ENCODE data around the gene AACS.
"Not testable (repeated sequence)": the region's sequence is repeated elsewhere in the genome, so short reads cannot be mapped to it uniquely, and the experiment has no call there.

AACS gene

GRCh38 chr12:125065021-125065918 is at the start of gene AACS:
Gene AACS, plus strand, starts transcription at chr12:125065435. Its CDS starts 150 bp downstream, at chr12:125065585.
- DNase-seq (ENCODE audit: low spot score), result peak; percentile 57

- DNase-seq (ENCODE audit: low spot score), result no peak
Observed at GRCh38 chr12:125015680-125016310, 49.4 kb upstream of the AACS start.

- DNase-seq (ENCODE audit: low spot score), result no peak
Observed at GRCh38 chr12:125017801-125018200, 47.4 kb upstream of the AACS start.

GRCh38 chr12:125018356-125018755 is 46.9 kb upstream of the AACS start:
- DNase-seq (ENCODE audit: low spot score), result no peak

- DNase-seq (ENCODE audit: low spot score), result no peak
Observed at GRCh38 chr12:125021096-125021495, 44.1 kb upstream of the AACS start.

- no peak for DNase-seq (ENCODE audit: low spot score)
Observed at GRCh38 chr12:125021771-125022170, 43.5 kb upstream of the AACS start.

- no peak for DNase-seq (ENCODE audit: low spot score)
Observed at GRCh38 chr12:125023065-125023464, 42.2 kb upstream of the AACS start.

GRCh38 chr12:125024949-125025563 is 40.2 kb upstream of the AACS start:
- DNase-seq (ENCODE audit: low spot score), result no peak

GRCh38 chr12:125025606-125026235 is 39.5 kb upstream of the AACS start:
- no peak for DNase-seq (ENCODE audit: low spot score)

- no peak for DNase-seq (ENCODE audit: low spot score)
Observed at GRCh38 chr12:125028106-125028505, 37.1 kb upstream of the AACS start.

GRCh38 chr12:125029761-125030358 is 35.4 kb upstream of the AACS start:
- DNase-seq (ENCODE audit: low spot score), result peak; percentile 28

GRCh38 chr12:125031471-125031870 is 33.8 kb upstream of the AACS start:
- not testable (repeated sequence) for DNase-seq (ENCODE audit: low spot score)

GRCh38 chr12:125032466-125033152 is 32.6 kb upstream of the AACS start:
- no peak for DNase-seq (ENCODE audit: low spot score)

GRCh38 chr12:125033288-125033687 is 31.9 kb upstream of the AACS start:
- no peak for DNase-seq (ENCODE audit: low spot score)

- no peak for DNase-seq (ENCODE audit: low spot score)
Observed at GRCh38 chr12:125038976-125039625, 26.1 kb upstream of the AACS start.

- DNase-seq (ENCODE audit: low spot score), result no peak
Observed at GRCh38 chr12:125049093-125049458, 16.2 kb upstream of the AACS start.

- DNase-seq (ENCODE audit: low spot score), result no peak
Observed at GRCh38 chr12:125050446-125050845, 14.8 kb upstream of the AACS start.

- no peak for DNase-seq (ENCODE audit: low spot score)
Observed at GRCh38 chr12:125050868-125051267, 14.4 kb upstream of the AACS start.

- no peak for DNase-seq (ENCODE audit: low spot score)
Observed at GRCh38 chr12:125053821-125054220, 11.4 kb upstream of the AACS start.

GRCh38 chr12:125055591-125055990 is 9.6 kb upstream of the AACS start:
- no peak for DNase-seq (ENCODE audit: low spot score)

GRCh38 chr12:125056306-125056705 is 8.9 kb upstream of the AACS start:
- DNase-seq (ENCODE audit: low spot score), result no peak
